Lung (tissue), 12 donors: Measurements from ENCODE around the gene RNF215. TPM values are rescaled to one million over a fixed set of nuclear protein-coding genes. Genes with fewer than 3 reads are reported as not detected.

Experiments used
- ATAC-seq: fragments of 200-7000 bp; cut with Tn5 transposase; one replicate; pipeline ENCODE4 v1.9.1; 2020; ENCODE audit warnings: moderate number of reproducible peaks; ENCODE audit not compliant: insufficient read depth, low FRiP score
- DNase-seq, 3 donors: peaks; one replicate each; pipeline ENCODE4 v3.0.0-alpha.2; 2013 to 2017
- H3K27ac ChIP-seq, 2 donors: one replicate each; pipeline ENCODE4 v1.5.1; 2013; ENCODE audit warnings: mild to moderate bottlenecking in 2 of 2, moderate library complexity in 2 of 2, control low read depth in 1 of 2, inconsistent platforms in 1 of 2, low read depth in 1 of 2, low read length in 1 of 2
- H3K27me3 ChIP-seq, 3 donors: one replicate each; pipeline ENCODE4 v1.5.1; 2013; ENCODE audit warnings: low read length in 2 of 3; ENCODE audit not compliant: control insufficient read depth in 3 of 3, insufficient read depth in 3 of 3
- H3K36me3 ChIP-seq, 4 donors: one replicate each; pipeline ENCODE4 v1.5.1; 2013; ENCODE audit warnings: low read length in 4 of 4, mild to moderate bottlenecking in 1 of 4, moderate library complexity in 1 of 4; ENCODE audit not compliant: control insufficient read depth in 4 of 4, insufficient read depth in 4 of 4
- H3K4me1 ChIP-seq, 5 donors: one replicate each; pipeline ENCODE4 v1.5.1; 2013; ENCODE audit warnings: low read length in 5 of 5, mild to moderate bottlenecking in 2 of 5, moderate library complexity in 1 of 5; ENCODE audit not compliant: control insufficient read depth in 5 of 5, insufficient read depth in 5 of 5
- H3K4me3 ChIP-seq: one replicate; pipeline ENCODE4 v1.5.1; 2013; ENCODE audit warnings: mild to moderate bottlenecking, control low read depth, moderate library complexity
- H3K9ac ChIP-seq, 2 donors: one replicate each; pipeline ENCODE4 v1.5.1; 2013; ENCODE audit warnings: low read length in 2 of 2, control low read depth in 1 of 2; ENCODE audit not compliant: insufficient read depth in 1 of 2
- H3K9me3 ChIP-seq, 4 donors: one replicate each; pipeline ENCODE4 v1.5.1; 2013; ENCODE audit warnings: low read length in 3 of 4, mild to moderate bottlenecking in 1 of 4, moderate library complexity in 1 of 4; ENCODE audit not compliant: control insufficient read depth in 4 of 4, insufficient read depth in 3 of 4
- CTCF ChIP-seq: IDR thresholded peaks from 2 replicates; pipeline ENCODE4 v1.5.1; 2012; ENCODE audit warnings: mild to moderate bottlenecking; ENCODE audit errors: control extremely low read depth, extremely low read depth
- WGBS, 2 donors: extraction: QIAGEN DNeasy Blood & Tissue Kit; methylation state at CpG; one replicate each; pipeline ENCODE4 v1.1.7; 2013; 5-methylcytosine and 5-hydroxymethylcytosine counted together
- polyA plus RNA-seq, 2 donors: library from polyadenylated mRNA; stranded (reverse); fragments of 200-250 nt; gene quantifications; one replicate each; pipeline ENCODE4 v1.2.1, GENCODE V29; 2013
- total RNA-seq, 2 donors: library from RNA; depleted of rRNA in 1 of 2; stranded (reverse); fragments of >200 nt in 1 of 2; gene quantifications; one replicate each; pipeline ENCODE4 v1.2.1, GENCODE V29; 2014 to 2021
- donor health status: control.
- donor health status: control.
- donor health status: Bipolar disorder and iron deficiency.
- donor health status: healthy.
- donor health status: DM: yes; HTN: yes; CAD: no.

The RNF215 gene
- total and polyA plus RNA-seq, 4 donors: 8.5 to 19.7 (median 9.6) TPM

GRCh38 chr22:30434843-30435242 is 47.6 kb upstream of the RNF215 start:
- no peak overlapping the region for H3K27ac ChIP-seq
- peaks cover 0 to 3% (median 0%) of the 10 kb centered on the region in 5 donors for H3K4me1 ChIP-seq
- no peak overlapping the region for H3K4me3 ChIP-seq
- H3K36me3 ChIP-seq: no peaks in the 10 kb centered on the region
- WGBS, 2 donors: 50 to 81% methylated on average over 1 of the region's 1 CpG
- H3K27me3 ChIP-seq: no peaks in the 10 kb centered on the region
- no peak for TF ChIP-seq CTCF
- peaks cover 0 to 6% (median 0%) of the 10 kb centered on the region in 4 donors for H3K9me3 ChIP-seq
- DNase-seq (no peak), ATAC-seq (no peak)
- no peak overlapping the region for H3K9ac ChIP-seq

GRCh38 chr22:30433773-30434172 is 46.6 kb upstream of the RNF215 start:
- 96 to 100% methylated on average over 1 of the region's 1 CpG for WGBS, 2 donors
- ATAC-seq (no peak), DNase-seq (no peak)
- Histone ChIP-seq H3K27me3 (no peaks in the 10 kb centered on the region), H3K9ac (no peak overlapping the region), H3K27ac (no peak overlapping the region), H3K36me3 (no peaks in the 10 kb centered on the region), H3K9me3 (peaks cover 0 to 6% (median 0%) of the 10 kb centered on the region in 4 donors), H3K4me3 (no peak overlapping the region), H3K4me1 (peaks cover 0 to 3% (median 0%) of the 10 kb centered on the region in 5 donors)
- TF ChIP-seq CTCF: no peak

- Histone ChIP-seq H3K27me3 (no peaks in the 10 kb centered on the region), H3K9me3 (peaks cover 0 to 6% (median 0%) of the 10 kb centered on the region in 4 donors), H3K9ac (no peak overlapping the region), H3K27ac (no peak overlapping the region), H3K4me3 (no peak overlapping the region), H3K4me1 (peaks cover 0 to 3% (median 0%) of the 10 kb centered on the region in 5 donors), H3K36me3 (no peaks in the 10 kb centered on the region)
- TF ChIP-seq CTCF: no peak
- DNase-seq (no peak), ATAC-seq (no peak)
- 96 to 98% methylated on average over 3 of the region's 3 CpGs for WGBS, 2 donors
Observed at GRCh38 chr22:30433227-30433626, 46.0 kb upstream of the RNF215 start.

- ATAC-seq: no peak
- WGBS, 2 donors: 72 to 83% methylated on average over 2 of the region's 2 CpGs
- no peak for TF ChIP-seq CTCF
- no peak for DNase-seq
- Histone ChIP-seq H3K27me3 (no peaks in the 10 kb centered on the region), H3K9ac (no peak overlapping the region), H3K27ac (no peak overlapping the region), H3K4me1 (peaks cover 0 to 3% (median 0%) of the 10 kb centered on the region in 5 donors), H3K36me3 (no peaks in the 10 kb centered on the region), H3K9me3 (peaks cover 0 to 6% (median 0%) of the 10 kb centered on the region in 4 donors), H3K4me3 (no peak overlapping the region)
Observed at GRCh38 chr22:30432520-30432919, 45.3 kb upstream of the RNF215 start.
